Aortic smooth muscle cell (primary cell): ENCODE results near the gene SCGB3A1. TPM values are rescaled to one million over a fixed set of nuclear protein-coding genes. Genes with fewer than 3 reads are reported as not detected.

Experiments used
- total RNA-seq: library from RNA; depleted of rRNA; stranded (reverse); fragments of >200 nt; gene quantifications from 2 replicates; pipeline ENCODE4 v1.2.3, GENCODE V29; 2014

Gene SCGB3A1
- total RNA-seq = not detected in 2 replicates

DNA sequence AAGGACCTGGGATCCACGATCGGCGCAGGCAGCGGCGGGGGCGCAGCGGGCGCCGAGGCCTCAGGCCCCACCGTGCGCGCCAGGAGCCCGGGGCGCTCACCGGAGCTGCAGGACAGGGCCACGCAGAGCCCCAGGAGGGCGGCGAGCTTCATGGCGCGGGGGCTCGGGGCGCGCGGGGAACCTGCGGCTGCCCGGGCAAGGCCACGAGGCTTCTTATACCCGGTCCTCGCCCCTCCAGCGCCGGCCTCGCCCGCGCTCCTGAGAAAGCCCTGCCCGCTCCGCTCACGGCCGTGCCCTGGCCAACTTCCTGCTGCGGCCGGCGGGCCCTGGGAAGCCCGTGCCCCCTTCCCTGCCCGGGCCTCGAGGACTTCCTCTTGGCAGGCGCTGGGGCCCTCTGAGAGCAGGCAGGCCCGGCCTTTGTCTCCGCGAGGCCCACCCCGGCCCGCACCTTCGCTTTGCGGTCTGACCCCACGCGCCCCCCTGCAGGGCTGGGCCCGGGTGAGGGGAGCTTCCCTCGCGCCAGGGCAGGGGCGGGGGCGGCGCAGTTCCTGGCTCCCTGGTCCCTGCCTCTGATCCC, at the start of gene SCGB3A1:
SCGB3A1 (minus strand) TSS at position 189 of the 577 bp plus-strand sequence; CDS start at position 152, 37 bp downstream.

Other genes with a start within 250 kb of the SCGB3A1 start
- gene GFPT2, start 238.2 kb downstream of the SCGB3A1 start, total RNA-seq = 1.1 and 13.9 TPM in 2 replicates
- 9.4 and 11.8 TPM in 2 replicates for gene CNOT6, start 97.1 kb downstream of the SCGB3A1 start, total RNA-seq
- gene FLT4, start 58.1 kb upstream of the SCGB3A1 start, total RNA-seq = 0.13 and 0.31 TPM in 2 replicates
- not detected in 2 replicates for gene OR2Y1, start 148.6 kb upstream of the SCGB3A1 start, total RNA-seq
- gene MGAT1, start 211.3 kb upstream of the SCGB3A1 start, total RNA-seq = 61.7 and 67.6 TPM in 2 replicates